Sciatic nerve (tissue), 2 donors: ENCODE data around the gene CDS2. TPM values are rescaled to one million over a fixed set of nuclear protein-coding genes. Genes with fewer than 3 reads are reported as not detected.

Experiments used
- ATAC-seq: fragments of 200-7000 bp; cut with Tn5 transposase; one replicate; pipeline ENCODE4 v1.9.1; 2020; ENCODE audit warnings: mild to moderate bottlenecking, moderate library complexity
- DNase-seq: peaks from one replicate; pipeline ENCODE4 v3.0.0-alpha.2; 2020; ENCODE audit warnings: low spot score
- intact Hi-C: fragments of 100-400 bp; cut with DNase I; formaldehyde crosslinking; loops from one replicate; pipeline ENCODE4 v1.14.2; 2022
- total RNA-seq: library from RNA; stranded (reverse); fragmentation: NEBNext Ultra II Directional; extraction: Animal tissue kit (Norgen Biotek cat#: 25700); gene quantifications from one replicate; pipeline ENCODE4 v1.2.1, GENCODE V29; 2021
- donor health status: DM: no; HTN: no; CAD: no.
- donor health status: DM: no; HTN: no; CAD: no.

Gene CDS2
- total RNA-seq, 1 donor from 2014 or later, result 62.7 TPM

DNA sequence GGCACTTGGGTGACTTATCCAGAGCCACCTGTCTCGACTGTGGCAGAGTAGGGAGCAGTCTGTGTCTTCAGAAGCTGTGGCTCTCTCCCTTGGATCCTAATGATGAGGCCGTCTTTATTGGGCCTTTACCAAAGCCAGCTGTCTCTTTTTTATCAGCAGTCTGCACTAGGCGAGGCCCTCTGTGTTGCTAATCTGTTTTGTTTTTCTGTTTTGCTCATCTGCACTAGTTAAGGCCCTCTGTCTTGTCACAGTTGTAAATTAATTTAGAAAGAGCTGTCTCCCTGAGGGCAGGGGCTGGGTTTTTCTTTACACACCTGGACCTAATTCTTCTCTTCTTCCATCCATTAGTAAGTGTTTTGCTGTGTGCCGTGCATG is 45.0 kb downstream of the CDS2 start:
- ATAC-seq (no peak), DNase-seq (no peak)
- intact Hi-C loops, result no loop called here

DNA sequence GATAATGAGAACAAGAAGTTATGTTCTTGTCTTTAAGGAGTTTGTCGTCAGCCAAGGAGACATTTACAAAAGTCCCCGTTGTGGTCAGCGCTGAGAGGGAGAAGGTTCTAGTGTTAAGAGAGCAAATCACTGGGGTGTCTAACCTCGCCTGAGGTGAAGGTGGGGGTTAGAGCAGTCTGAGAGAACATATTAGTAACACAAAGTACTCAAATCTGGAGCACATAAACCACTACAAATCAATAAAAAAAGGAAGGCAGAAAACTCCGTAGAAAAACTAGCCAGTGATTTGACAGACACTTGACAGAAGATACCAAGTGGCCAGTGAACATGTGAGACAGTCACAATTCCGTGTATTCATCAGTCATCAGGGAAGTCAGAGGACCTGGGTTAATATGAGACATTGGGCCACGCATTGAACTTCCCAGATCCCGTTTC is 45.4 kb downstream of the CDS2 start:
- intact Hi-C loops, result no loop called here
- ATAC-seq (no peak), DNase-seq (no peak)

DNA sequence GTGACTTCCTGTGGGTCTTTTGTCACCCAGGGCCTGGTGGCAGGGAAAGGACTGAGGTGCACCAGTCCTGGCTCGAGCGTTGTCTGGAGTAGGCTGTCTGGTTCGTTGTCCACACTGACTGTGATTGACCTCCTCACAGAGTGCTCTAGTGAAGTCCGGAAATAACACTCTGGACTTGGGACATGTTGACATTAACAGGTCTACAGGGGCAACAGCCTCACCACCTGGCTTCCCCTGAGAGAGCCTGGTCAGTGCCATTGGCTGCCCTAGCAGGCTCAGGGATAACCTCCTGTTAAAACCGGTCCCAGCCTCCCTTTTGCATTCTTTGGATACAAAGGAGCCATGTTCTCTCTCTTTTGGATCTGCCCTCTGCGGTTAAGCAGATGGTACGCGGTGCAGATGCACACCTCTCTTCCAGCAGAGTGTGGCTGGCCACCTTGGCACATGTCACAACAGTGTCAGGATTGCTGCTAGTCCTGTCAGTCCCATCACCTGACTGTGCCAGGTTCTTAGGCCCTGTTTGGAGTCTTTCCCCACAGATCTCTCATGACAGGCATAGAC is 46.2 kb downstream of the CDS2 start:
- ATAC-seq, result no peak
- intact Hi-C loops, result no loop called here
- no peak for DNase-seq

DNA sequence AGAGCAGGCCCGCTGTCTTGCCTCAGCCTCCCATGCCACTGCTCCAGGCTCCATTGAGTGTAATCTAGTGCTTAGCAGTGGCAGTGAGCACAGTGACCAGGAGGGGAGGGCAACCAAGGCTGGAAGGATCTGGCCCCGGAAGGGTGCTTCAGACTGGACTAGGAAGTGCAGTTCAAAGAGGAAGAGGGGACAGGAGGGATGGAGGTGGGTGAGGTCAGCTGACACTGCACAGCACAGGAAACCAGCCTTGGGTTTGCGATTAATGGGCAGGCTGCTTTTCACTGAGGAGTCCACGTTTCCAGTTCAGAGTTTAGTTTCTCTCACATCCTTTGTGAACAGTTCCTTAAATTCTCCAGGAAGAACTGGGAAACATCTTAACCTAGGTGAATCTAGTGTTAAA is 46.9 kb downstream of the CDS2 start:
- no peak for ATAC-seq
- DNase-seq, result no peak
- intact Hi-C loops, result no loop called here

DNA sequence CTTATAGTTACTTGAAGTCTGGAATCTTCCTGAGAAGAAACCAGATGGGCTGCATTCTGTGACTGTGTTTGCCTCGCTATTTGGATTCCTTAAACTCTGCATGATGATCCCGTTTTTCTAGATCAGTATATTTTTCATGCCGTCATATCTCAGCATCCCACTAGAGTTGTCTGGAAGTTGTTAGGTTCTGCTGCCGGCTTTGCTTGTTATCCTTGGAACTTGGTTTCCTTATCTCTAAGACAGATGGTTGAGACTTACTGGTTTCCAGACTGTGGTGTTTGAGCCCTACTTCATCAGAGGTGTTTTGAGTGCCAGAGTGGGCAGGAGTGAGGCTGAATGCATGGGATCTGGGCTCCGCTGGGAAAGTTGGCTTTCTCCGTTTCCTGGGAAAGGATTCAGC is 50.3 kb downstream of the CDS2 start:
- no peak for DNase-seq
- ATAC-seq, result no peak
- intact Hi-C loops, result no loop called here

DNA sequence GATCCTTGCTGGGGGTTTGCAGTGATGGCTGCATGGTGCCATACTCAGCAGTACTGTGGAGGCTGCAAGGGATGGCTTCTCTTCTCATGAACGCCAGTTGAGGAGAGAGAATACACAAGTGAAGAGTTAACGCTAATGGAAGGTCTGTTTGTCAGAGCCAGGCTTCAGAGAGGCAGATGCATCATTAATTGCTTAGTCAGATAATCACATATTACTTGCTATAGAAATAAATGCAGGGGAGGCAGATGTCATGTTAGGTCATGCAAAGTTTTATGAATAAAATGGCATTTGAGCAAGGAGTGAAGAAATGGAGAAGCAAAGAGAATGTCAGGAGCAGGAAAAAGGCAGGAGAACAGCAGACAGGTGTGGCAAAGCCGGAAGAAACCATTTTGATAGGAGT is 51.2 kb downstream of the CDS2 start:
- ATAC-seq, result no peak
- no peak for DNase-seq
- intact Hi-C loops, result no loop called here

DNA sequence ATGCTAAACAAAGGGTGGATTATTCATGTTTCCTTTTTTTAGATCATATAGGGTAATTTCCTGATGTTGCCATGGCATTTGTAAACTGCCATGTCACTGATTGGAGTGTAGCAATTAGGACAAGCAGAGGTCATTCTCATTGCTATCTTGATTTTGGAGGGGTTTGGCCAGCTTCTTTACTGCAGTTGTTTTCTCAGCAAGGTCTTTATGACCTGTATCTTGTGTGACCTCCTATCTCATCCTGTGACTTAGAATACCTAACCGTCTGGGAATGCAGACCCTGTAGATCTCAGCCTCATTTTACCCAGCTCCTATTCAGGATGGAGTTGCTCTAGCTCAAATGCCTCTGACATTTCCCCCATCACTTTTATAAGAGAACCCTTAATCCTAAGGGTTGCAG is 53.6 kb downstream of the CDS2 start:
- no peak for DNase-seq
- intact Hi-C loops, result no loop called here
- no peak for ATAC-seq

DNA sequence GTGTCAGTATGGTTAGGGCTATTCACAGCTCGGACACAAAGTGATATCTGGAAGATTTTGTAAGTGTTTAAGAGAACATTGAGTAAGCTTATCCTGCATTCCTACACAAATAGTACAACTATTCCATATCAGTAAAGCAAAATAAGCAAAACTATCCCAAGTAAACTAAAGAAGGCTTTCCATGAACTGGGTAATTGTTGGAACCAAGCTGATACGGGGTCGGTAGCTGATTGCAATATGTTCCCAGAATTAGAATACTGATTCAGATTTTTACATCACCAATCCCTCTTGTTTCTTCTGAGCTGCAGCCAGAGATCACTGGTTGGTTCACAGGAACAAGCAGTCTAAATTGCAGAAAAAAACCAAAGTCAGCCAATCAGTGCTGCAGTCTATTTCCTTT is 54.1 kb downstream of the CDS2 start:
- ATAC-seq, result no peak
- no peak for DNase-seq
- intact Hi-C loops, result no loop called here

DNA sequence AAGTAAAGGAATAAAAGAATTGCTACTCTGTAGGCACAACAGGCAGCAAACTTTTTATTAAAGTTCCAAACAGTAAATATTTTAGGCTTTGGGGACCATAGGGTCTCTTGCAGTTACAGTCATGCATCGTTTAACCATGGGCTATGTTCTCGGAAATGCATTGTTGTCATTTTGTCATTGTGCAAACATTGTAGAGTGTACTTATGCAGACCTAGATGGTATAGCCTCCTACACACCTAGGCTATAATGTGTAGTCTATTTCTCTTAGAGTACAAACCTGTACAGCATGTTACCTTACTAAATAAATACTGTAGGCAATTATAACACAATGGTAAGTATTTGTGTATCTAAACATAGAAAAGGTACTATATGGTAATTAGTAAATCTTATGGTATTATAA is 54.7 kb downstream of the CDS2 start:
- no peak for ATAC-seq
- intact Hi-C loops, result no loop called here

DNA sequence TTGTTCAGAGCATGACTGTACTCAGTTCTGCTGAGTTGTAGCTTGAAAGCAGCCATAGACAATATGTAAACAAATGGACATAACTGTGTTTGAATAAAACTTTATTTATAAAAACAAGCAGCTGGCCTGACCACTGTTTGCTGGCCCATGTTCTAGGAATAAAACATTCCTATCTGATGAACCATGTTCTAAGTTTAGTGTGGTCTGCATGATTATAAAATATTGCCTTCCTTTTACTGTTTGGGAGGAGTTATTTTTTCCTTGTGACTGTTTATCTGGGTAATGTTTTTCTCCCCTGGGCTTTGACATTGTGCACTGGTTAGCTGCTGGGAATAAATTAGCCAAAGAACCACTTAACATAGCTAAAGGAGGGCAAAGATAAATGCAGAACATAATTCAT is 55.1 kb downstream of the CDS2 start:
- intact Hi-C loops, result no loop called here
- ATAC-seq, result no peak
- DNase-seq, result no peak

More for the DNA sequence above, 54.7 kb downstream of the CDS2 start:
- DNase-seq, result no peak

DNA sequence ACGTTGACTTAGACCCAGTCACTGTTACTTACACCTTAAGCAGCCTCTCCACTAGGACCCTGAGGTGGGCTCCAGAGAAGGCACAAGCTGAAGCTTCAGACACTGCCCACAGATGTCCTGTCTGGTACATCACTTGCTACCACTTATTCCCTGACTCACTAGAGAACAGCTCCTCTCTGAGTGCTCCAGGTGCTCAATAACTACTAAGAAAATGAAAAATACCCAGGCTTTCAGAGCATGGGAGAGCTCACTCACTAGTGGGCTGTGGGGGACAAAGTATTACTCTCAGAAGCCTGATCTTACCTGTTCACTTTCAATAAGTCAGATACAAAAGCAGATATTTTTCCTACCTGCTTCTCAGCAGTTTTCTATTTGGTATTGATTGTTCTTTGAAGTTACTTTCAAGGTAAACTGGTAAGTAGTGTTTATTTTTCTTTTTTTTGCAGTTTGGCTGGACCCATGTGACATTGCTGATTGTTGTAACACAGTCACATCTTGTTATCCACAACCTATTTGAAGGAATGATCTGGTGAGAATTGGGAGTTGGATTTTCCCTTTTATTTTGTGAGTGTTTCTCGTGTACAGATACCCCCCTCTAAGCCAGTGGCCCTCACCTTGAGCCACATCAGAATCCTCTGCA is 55.9 kb downstream of the CDS2 start:
- intact Hi-C loops, result no loop called here
- ATAC-seq (no peak), DNase-seq (no peak)

DNA sequence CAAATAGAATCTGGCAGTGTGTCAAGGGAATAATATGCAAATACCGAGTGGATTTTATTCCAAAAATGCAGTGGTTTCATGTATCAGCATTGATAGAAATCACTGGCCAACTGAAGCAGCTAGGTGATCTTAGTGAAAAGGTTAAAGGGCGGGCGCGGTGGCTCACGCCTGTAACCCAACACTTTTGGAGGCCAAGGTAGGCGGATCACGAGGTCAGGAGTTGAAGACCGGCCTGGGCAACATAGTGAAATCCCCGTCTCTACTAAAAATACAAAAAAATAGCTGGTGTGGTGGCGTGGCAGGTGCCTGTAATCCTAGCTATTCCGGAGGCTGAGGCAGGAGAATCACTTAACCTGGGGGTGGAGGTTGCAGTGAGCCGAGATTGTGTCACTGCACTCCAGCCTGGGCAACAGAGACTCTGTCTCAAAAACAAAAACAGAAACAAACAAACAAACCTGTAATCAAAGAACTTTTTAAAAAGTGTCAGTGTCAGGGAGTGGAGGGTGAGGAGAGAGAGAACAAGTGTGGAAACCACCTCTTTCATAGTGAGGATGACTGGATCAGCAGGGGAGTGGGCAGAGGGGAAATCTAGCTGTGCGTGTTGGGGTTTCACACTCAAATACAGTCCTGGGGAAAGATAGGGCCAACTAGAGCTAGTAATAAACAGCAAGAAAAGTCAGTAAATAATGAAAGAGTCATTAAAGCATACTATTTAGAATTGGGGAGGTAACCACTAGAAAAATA is 57.1 kb downstream of the CDS2 start:
- intact Hi-C loops, result no loop called here
- no peak for ATAC-seq
- no peak for DNase-seq

DNA sequence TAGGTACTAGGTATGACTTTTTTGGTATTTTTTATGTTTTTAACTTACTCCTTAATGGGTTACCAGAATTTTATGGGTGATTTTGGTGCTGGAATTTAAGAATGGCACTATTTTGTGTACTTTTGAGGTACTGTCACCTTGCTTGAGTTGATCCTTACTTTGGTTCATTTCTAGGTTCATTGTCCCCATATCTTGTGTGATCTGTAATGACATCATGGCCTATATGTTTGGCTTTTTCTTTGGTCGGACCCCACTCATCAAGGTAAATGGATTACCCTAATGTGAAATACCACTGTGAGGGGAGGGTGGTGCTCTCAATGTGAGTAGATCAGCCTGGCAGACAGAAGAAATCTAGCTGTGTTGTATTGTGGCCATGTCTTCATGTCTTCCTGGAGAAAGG is 57.9 kb downstream of the CDS2 start:
- no peak for ATAC-seq
- intact Hi-C loops, result no loop called here
- no peak for DNase-seq

DNA sequence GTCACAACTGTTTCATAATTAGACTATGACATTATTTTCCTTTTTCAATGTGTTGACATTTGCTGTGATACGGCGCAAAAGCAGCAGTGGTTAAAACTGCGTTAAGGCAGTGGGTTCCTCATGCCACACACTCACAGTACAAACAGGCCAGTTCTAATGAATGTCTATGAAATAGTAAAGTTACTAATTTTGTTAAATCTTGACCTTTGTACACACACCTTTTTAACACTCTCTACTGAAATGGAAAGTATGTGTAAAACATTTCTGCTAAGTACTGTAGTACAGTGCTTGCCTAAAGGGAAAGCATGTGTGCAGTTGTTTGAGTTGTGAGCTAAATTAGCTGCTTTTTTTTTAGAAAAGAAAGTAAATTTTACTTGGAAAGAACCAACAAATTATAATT is 60.3 kb downstream of the CDS2 start:
- ATAC-seq, result no peak
- no peak for DNase-seq
- intact Hi-C loops, result no loop called here

DNA sequence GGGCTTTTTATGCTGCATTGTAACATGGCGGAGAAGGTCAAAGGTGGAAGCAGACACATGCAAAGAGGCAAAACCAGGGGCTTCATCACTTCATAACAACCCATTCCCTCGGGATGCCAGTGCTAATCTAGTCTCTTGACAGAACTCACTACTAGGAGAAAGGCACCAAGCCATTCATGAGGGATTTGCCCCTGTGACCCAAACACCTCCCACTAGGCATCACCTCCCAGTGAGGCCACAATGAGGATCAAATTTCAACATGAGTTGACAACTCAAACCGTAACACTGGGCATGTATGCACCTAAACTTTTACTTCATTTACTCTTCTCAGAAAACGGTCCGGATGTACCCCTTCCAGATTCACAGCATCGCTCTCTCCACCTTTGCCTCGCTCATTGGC is 61.9 kb downstream of the CDS2 start:
- ATAC-seq (no peak), DNase-seq (no peak)
- intact Hi-C loops, result no loop called here

DNA sequence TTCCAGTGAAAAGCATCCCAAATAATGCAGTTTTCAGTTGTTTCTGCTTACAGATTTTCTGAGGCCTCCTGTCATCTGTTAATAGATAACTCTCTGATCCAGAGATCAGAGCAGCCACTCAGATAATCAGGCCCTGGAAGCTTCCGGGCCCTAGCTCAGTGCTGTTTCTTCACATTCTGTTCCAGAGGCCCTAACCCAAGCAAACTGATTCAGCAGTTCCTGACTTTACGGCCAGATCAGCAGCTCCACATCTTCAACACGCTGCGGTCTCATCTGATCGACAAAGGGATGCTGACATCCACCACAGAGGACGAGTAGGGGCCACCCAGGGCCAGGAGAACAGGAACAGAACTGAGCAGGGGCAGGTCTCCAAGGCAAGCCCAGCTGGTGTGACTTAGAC is 63.1 kb downstream of the CDS2 start:
- DNase-seq, result no peak
- intact Hi-C loops, result loop anchor here (5.0 to 10.0 kb wide), 2 partner anchors 63 to 435 kb away; partner anchors contain the start of gene CDS2
- ATAC-seq, result no peak

DNA sequence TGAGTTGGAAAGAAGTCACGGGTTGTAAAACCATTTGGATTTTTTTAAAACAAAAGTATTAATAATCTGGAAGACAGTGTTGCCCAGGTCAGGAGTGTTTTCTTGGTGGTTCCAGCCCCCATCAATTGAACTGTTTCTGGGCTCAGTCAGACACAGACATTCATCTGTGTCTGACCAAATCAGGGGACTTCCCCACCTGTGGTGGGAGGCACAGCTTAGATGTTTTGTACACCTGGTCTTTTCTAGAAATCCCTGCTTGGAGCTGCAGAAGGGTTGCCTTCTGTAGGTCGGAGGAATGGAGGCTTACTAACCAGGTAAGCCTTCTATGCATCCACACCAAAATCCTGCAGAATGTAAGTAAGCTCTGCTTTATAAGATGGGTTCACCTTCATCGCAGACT is 63.6 kb downstream of the CDS2 start:
- intact Hi-C loops, result loop anchor here (5.0 to 10.0 kb wide), 2 partner anchors 63 to 436 kb away; partner anchors contain the start of gene CDS2
- ATAC-seq (no peak), DNase-seq (no peak)

DNA sequence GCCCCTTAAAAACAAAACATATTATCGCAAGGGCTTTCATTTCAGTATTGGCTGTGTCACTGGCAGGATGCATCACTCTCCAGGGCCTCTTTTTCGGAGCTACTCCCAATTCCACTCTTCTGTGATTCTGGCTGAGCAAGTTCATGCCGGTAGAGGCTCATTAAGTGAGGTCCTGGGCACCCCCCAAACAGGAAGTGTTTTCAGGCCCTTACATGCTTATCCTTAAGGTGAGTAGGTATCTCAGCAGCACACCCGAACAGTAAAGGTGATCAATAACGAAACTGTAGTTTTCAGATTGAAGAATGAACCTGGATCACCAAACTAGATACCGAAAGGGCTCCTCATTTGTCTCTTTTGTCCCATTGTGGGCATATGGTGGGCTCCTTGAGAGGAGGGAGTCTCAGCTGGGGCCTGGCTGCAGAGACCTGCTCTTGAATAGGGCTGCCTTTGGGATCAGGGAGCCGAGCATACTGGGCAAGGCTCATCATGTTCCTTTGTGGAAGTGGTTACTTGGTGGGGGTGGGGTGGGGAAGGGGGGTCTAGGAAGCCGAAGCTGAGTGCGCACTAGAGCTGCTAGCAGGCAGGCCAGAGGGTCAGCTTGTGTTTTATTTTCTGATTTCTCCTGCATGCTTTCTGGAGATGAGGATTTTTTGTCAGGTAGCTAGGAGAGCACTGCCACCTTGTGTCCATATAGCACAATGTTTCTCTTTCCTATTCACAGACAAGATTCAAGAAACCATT is 65.2 kb downstream of the CDS2 start:
- intact Hi-C loops, result loop anchor here (5.0 to 10.0 kb wide), 2 partner anchors 65 to 437 kb away; partner anchors contain the start of gene CDS2
- DNase-seq, result no peak
- ATAC-seq, result peak; percentile 88

DNA sequence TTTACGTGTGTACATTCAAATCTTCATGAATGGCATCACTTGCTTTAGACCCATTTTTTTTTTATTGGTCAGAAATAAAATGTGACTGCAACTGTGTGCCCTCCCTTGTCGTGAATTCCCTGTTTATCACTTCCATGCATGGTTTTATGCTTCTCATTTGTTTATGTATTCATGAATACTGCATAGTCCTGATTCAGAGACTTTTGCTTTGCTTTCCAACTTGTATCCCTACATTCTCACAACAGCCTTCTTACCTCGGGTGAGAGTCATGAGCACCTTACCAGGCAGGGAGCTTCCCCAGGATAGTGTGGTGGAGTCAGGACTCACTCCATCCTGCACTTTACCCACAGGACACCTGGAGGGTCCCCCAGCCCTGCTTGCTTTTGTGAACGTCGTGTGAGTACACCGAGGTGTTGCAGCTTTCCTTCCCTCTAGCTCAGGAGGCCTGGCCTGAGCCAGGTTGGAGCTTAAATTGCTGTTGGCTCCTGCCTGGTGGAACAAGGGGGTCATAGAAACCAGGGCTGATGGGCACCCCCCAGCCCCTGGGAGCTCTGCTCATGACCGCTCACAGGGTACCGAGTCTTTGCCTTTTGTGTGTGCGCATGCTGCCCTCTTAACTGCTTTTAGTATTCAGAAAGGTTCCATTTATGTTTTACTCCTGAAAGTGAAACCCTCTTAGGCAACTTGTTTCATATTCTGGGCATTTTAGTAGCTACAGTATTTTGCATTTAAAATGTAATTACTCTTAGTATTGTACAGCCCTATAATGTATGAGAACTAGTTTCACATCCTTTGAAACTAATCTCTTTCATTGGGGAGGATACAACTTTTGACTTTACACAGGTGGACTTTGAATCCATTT is 66.0 kb downstream of the CDS2 start:
- ATAC-seq, result peak; percentile 7

More for the DNA sequence above, 66.0 kb downstream of the CDS2 start:
- intact Hi-C loops, result loop anchor here (5.0 to 10.0 kb wide), 2 partner anchors 66 to 438 kb away; partner anchors contain the start of gene CDS2
- no peak for DNase-seq
